HepG2 (cell line): ENCODE data around the gene PDE4D.

Experiments used
- RAD21 ChIP-seq: fragments of 450-650 bp; formaldehyde crosslinking; IDR thresholded peaks from 2 replicates; pipeline ENCODE4 v1.5.0; 2020; ENCODE audit warnings: mild to moderate bottlenecking
- SCMH1 ChIP-seq: sonication (generic); formaldehyde crosslinking; IDR thresholded peaks from 2 replicates; pipeline ENCODE4 v1.9.0; 2021; ENCODE audit warnings: missing genetic modification reagents, mild to moderate bottlenecking, borderline replicate concordance
- TF ChIP-seq, protein P1 (sequence below): sonication (generic); formaldehyde crosslinking; IDR thresholded peaks from 2 replicates; pipeline ENCODE4 v1.8.0; 2022; ENCODE audit warnings: missing genetic modification reagents, mild to moderate bottlenecking, borderline replicate concordance

DNA sequence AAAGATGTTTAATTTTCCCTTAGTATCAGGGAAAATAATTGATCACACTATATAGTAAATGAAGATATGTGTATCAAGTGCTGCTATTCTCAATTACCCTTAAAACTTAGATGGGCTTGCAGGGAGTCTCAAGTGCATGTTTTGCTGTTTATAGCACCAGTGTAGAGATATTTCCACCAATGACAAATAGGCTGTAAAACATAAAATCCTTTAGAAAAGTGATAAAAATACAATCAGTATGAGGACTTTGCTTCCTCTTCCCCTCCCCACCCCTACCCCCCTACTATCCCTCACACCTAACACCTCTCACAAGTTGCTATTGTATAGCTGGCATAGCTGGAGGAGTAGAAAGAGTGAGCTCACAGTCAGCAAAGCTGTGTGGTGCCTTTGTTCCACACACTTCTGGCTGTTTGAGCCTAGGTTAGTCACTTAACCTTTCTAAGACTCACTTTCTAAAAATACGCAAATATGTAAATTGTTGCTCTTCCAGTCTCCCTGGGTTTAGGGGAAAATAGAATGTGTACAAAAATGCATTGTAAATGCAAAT, 93.1 kb downstream of the PDE4D start:
- TF ChIP-seq, protein P1, sequence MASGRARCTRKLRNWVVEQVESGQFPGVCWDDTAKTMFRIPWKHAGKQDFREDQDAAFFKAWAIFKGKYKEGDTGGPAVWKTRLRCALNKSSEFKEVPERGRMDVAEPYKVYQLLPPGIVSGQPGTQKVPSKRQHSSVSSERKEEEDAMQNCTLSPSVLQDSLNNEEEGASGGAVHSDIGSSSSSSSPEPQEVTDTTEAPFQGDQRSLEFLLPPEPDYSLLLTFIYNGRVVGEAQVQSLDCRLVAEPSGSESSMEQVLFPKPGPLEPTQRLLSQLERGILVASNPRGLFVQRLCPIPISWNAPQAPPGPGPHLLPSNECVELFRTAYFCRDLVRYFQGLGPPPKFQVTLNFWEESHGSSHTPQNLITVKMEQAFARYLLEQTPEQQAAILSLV, result no peak
- no peak for TF ChIP-seq SCMH1 (CRISPR knock-in tag)
- no peak for TF ChIP-seq RAD21 (CRISPR knock-in tag)
